Measurements from ENCODE around the gene EIF2A.
"Not testable (repeated sequence)": the region's sequence is repeated elsewhere in the genome, so short reads cannot be mapped to it uniquely, and the experiment has no call there.

Gene EIF2A

GRCh38 chr3:150543531-150543930 lies 3.1 kb upstream of the EIF2A start:
- DNase-seq = no peak

- no peak for DNase-seq
Measured at GRCh38 chr3:150544041-150544440, 2.5 kb upstream of the EIF2A start.

- no peak for DNase-seq
Measured at GRCh38 chr3:150544726-150545125, 1.9 kb upstream of the EIF2A start.

GRCh38 chr3:150545419-150546225 lies 965 bp upstream of the EIF2A start:
- DNase-seq = no peak

- DNase-seq = no peak
Measured at GRCh38 chr3:150547045-150547741, 606 bp downstream of the EIF2A start.

- no peak for DNase-seq
Measured at GRCh38 chr3:150555859-150556436, 9.4 kb downstream of the EIF2A start.

- no peak for DNase-seq
Measured at GRCh38 chr3:150556792-150557191, 10.2 kb downstream of the EIF2A start.

- no peak for DNase-seq
Measured at GRCh38 chr3:150557725-150558124, 11.1 kb downstream of the EIF2A start.

- no peak for DNase-seq
Measured at GRCh38 chr3:150564243-150564642, 17.7 kb downstream of the EIF2A start.

- no peak for DNase-seq
Measured at GRCh38 chr3:150567328-150567727, 20.7 kb downstream of the EIF2A start.

GRCh38 chr3:150577855-150578254 lies 31.3 kb downstream of the EIF2A start:
- no peak for DNase-seq

- no peak for DNase-seq
Measured at GRCh38 chr3:150581174-150581573, 34.6 kb downstream of the EIF2A start.

GRCh38 chr3:150582620-150583019 lies 36.0 kb downstream of the EIF2A start:
- no peak for DNase-seq

GRCh38 chr3:150583028-150583427 lies 36.4 kb downstream of the EIF2A start:
- DNase-seq = no peak

GRCh38 chr3:150588027-150588830 lies 41.6 kb downstream of the EIF2A start:
- DNase-seq = no peak

GRCh38 chr3:150589759-150590158 lies 43.2 kb downstream of the EIF2A start:
- no peak for DNase-seq

- no peak for DNase-seq
Measured at GRCh38 chr3:150594150-150594549, 47.6 kb downstream of the EIF2A start.

GRCh38 chr3:150597646-150598045 lies 51.1 kb downstream of the EIF2A start:
- DNase-seq = no peak

- no peak for DNase-seq
Measured at GRCh38 chr3:150599611-150600297, 53.2 kb downstream of the EIF2A start.

- DNase-seq = not testable (repeated sequence)
Measured at GRCh38 chr3:150600647-150601530, 54.3 kb downstream of the EIF2A start.

GRCh38 chr3:150602426-150603152 lies 56.0 kb downstream of the EIF2A start:
- DNase-seq = no peak

Measured in effector CD8-positive, alpha-beta T cell (primary cell).